ENCODE measurements around the gene FOXN3.

DNA sequence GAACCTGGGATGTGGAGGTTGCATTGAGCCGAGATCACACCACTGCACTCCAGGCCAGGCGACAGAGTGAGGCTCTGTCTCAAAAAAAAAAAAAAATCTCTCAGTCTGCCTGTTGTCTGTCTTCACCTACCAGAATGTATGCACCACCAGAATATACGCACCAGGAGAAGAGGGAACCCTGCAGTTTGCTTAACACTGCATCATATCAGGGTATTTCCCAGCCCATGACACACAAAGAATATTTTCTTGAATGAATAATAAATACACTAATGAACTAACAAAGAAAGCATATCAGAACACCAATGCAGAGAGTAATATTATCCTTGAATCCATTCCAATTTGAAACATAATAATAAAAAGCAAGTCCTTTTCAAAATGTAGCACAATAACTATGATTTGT lies 44.2 kb upstream of the FOXN3 start:
- TF ChIP-seq CTCF (IDR thresholded peaks at IDR 0.05) (no peak), POLR2A (IDR thresholded peaks at IDR 0.05) (no peak)
